ENCODE data around the gene SPOCK1. TPM values are rescaled to one million over a fixed set of nuclear protein-coding genes. Genes with fewer than 3 reads are reported as not detected.

Gene SPOCK1
- total and polyA plus RNA-seq, 2 of the 4 experiments (the other 2 are of a cell fraction): 5.0 to 20.3 TPM

GRCh38 chr5:137212471-137212870 is 286.7 kb downstream of the SPOCK1 start:
- Histone ChIP-seq H2AK9ac (replicated peaks; ENCODE audit: low read depth, low read length, poor library complexity) (no peak overlapping the region), H3K36me3 (ENCODE audit: control insufficient read depth, insufficient read depth, low read length) (no peaks in the 10 kb centered on the region), H2BK20ac (ENCODE audit: low read depth, low read length) (no peak overlapping the region), H3K4me3 (ENCODE audit: insufficient read depth, low read depth, low read length) (no peak overlapping the region), H3K56ac (ENCODE audit: extremely low read depth, insufficient read depth, low read length) (no peak overlapping the region), H2BK120ac (ENCODE audit: low read depth, low read length) (no peak overlapping the region), H2AK5ac (ENCODE audit: low read depth, low read length) (no peak overlapping the region), H3K27me3 (ENCODE audit: control insufficient read depth, insufficient read depth, low read length) (no peaks in the 10 kb centered on the region; the same call in 1 of the 2 replicates), H4K20me1 (ENCODE audit: insufficient read depth, low read length) (no peaks in the 10 kb centered on the region), H2BK15ac (ENCODE audit: low read depth, low read length) (no peak overlapping the region), H2BK5ac (ENCODE audit: low read depth, low read length, poor library complexity, severe bottlenecking) (no peak overlapping the region), H4K91ac (ENCODE audit: insufficient read depth, low read depth, low read length) (no peak overlapping the region), H3K27ac (ENCODE audit: insufficient read depth, low read length) (no peak overlapping the region), H3K4ac (ENCODE audit: low read depth, low read length) (no peak overlapping the region), H3K14ac (replicated peaks; ENCODE audit: low read depth, low read length) (no peak overlapping the region), H4K5ac (ENCODE audit: low read depth, low read length) (no peak overlapping the region), H3K79me1 (ENCODE audit: low read depth in 1 of 2, low read length in 2 of 2) (no peaks in the 10 kb centered on the region; a peak in 1 of 4 replicates), H3K4me1 (ENCODE audit: control insufficient read depth, insufficient read depth, low read length) (0 out of 2 replicates have a peak, but pooled peaks cover 2% of the 10 kb centered on the region), H3K18ac (ENCODE audit: low read depth, low read length) (no peak overlapping the region), H3K9me3 (ENCODE audit: control insufficient read depth, insufficient read depth, low read length) (no peaks in the 10 kb centered on the region), H3K9me1 (ENCODE audit: insufficient read depth, low read length) (no peaks in the 10 kb centered on the region), H3K23ac (ENCODE audit: low read depth, low read length) (no peak overlapping the region), H3K9ac (ENCODE audit: low read depth, low read length) (no peak overlapping the region), H3K4me2 (ENCODE audit: low read depth, low read length) (no peak overlapping the region), H4K8ac (ENCODE audit: low read depth in 2 of 2, low read length in 2 of 2) (no peak overlapping the region), H2AFZ (replicated peaks; ENCODE audit: low read length, poor library complexity) (no peak overlapping the region)
- no peak for DNase-seq
- ChIA-PET POLR2A (ENCODE audit: unreplicated experiment) (no interaction called here), CTCF (no interaction called here)
- intact Hi-C loops (cut with micrococcal nuclease): no loop called here
- 50% methylated on average over 2 of the region's 3 CpGs; no CpG with 5 or more reads in 1 of the 2 experiments for WGBS, 2 experiments (ENCODE audit: extremely low coverage in 2 of 2, insufficient read length in 1 of 2)
- in situ Hi-C loops (cut with MboI; ENCODE audit: low sequenced_read_pairs): no loop called here
- BruUV-seq (replicated peaks): no TSS peak
- no peak for TF ChIP-seq BHLHE40 (IDR thresholded peaks at IDR 0.05; ENCODE audit: low read depth, low read length)
- no peak for TF ChIP-seq RFX5 (IDR thresholded peaks at IDR 0.05; ENCODE audit: low read depth, low read length)
- no peak for TF ChIP-seq MAZ (IDR thresholded peaks at IDR 0.05; ENCODE audit: borderline replicate concordance, low read depth, low read length)
- no peak for TF ChIP-seq FOS (IDR thresholded peaks at IDR 0.05; ENCODE audit: low read depth, low read length)
- no peak for TF ChIP-seq ELK1 (IDR thresholded peaks at IDR 0.05; ENCODE audit: borderline replicate concordance, low read depth, low read length)
- TF ChIP-seq MAFK (IDR thresholded peaks at IDR 0.05; ENCODE audit: low read depth, low read length): no peak
- TF ChIP-seq RAD21 (IDR thresholded peaks at IDR 0.05; ENCODE audit: low read length): no peak
- no peak for ATAC-seq (ENCODE audit: low read depth)
- dilution Hi-C loops (cut with HindIII; ENCODE audit: low sequenced_read_pairs, unreplicated experiment): no loop called here

All from IMR-90 (cell line).